GM18868 (cell line): ENCODE data around the gene DGCR2.
"Not testable (repeated sequence)": the region's sequence is repeated elsewhere in the genome, so short reads cannot be mapped to it uniquely, and the experiment has no call there.

ENCODE experiments used
- ATAC-seq: cut with Tn5 transposase; IDR thresholded peaks from one replicate; pipeline ENCODE4 v1.9.1; 2021; ENCODE audit warnings: mild to moderate bottlenecking, moderate library complexity; ENCODE audit not compliant: unreplicated experiment

DGCR2 gene

DNA sequence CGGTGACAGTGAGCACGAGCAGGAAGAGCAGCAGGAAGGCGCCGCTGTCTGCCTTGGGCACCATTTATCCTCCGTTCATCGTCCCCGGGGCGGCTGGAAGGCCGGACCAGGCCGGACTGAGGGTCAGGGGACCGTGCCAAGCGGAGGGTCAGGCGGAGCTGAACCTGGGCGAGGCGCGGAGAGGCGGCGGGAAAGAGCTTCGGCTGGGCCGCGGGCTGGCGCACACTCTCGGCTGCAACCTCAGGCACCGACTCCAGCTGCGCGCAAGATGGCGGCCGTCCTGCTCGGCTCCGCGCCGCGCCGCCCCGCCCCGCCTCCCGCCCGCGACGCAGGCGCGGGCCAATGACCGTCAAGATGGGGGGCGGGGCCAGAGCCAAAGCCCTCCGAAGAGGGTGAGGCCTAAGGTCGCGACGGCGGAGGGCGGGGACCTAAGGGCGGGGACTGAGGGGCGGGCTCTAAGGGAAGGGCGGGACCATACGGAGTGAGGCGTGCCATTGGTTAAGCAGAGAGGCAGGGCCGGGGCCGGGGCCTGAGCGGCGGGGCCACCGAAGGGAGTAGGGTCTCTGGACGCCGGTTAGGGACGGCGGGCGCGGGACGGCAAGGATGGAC lies at the start of gene DGCR2:
Gene DGCR2, minus strand, starts transcription at position 270 of the 609 bp plus-strand sequence. Its CDS starts 206 bp downstream, at position 64.
- peak; percentile 87 for ATAC-seq

DNA sequence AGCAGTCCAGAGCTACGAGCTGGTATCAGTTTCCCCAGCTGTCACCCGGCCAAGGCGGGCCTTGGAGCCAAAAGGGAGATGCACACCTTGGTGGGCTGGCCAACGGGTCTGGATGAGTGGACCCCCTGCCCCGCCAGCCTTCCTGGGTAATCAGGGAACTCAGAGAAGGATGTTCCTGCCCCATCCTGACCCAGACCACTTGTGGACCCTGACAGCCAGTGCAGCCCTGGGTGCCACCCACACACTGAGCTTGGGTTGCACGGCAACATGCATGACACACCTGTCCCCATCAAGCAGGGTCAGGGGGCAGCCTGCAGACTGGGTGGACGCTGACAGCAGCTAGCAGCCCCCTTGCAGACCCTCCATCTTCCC lies 47.7 kb upstream of the DGCR2 start:
- ATAC-seq = no peak

GRCh38 chr22:19169002-19169946 lies 47.1 kb upstream of the DGCR2 start:
- ATAC-seq = no peak

GRCh38 chr22:19168088-19168890 lies 46.1 kb upstream of the DGCR2 start:
- no peak for ATAC-seq

- no peak for ATAC-seq
These were observed 45.1 kb upstream of the DGCR2 start for GRCh38 chr22:19167106-19167869.

- no peak for ATAC-seq
These were observed 44.2 kb upstream of the DGCR2 start for GRCh38 chr22:19166421-19166820.

- no peak for ATAC-seq
These were observed 42.2 kb upstream of the DGCR2 start for GRCh38 chr22:19164425-19164824.

- ATAC-seq = not testable (repeated sequence)
These were observed 36.4 kb upstream of the DGCR2 start for GRCh38 chr22:19158649-19159048.

DNA sequence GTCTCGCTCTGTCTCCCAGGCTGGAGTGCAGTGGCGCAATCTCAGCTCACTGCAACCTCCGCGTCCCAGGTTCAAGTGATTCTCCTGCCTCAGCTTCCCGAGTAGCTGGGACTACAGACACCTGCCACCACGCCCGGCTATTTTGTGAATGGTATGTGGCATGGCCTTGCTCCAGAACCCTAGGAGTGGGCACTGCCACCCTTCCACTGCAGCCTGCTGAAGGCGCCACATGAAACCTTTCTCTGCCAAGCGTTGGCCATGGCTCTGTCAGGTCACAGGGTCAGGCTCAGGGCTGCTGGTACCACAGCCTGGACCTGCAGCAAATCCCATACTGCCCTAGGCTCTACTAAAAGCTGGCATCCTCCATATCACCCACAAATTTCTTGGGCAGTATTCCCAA lies 33.9 kb upstream of the DGCR2 start:
- not testable (repeated sequence) for ATAC-seq

DNA sequence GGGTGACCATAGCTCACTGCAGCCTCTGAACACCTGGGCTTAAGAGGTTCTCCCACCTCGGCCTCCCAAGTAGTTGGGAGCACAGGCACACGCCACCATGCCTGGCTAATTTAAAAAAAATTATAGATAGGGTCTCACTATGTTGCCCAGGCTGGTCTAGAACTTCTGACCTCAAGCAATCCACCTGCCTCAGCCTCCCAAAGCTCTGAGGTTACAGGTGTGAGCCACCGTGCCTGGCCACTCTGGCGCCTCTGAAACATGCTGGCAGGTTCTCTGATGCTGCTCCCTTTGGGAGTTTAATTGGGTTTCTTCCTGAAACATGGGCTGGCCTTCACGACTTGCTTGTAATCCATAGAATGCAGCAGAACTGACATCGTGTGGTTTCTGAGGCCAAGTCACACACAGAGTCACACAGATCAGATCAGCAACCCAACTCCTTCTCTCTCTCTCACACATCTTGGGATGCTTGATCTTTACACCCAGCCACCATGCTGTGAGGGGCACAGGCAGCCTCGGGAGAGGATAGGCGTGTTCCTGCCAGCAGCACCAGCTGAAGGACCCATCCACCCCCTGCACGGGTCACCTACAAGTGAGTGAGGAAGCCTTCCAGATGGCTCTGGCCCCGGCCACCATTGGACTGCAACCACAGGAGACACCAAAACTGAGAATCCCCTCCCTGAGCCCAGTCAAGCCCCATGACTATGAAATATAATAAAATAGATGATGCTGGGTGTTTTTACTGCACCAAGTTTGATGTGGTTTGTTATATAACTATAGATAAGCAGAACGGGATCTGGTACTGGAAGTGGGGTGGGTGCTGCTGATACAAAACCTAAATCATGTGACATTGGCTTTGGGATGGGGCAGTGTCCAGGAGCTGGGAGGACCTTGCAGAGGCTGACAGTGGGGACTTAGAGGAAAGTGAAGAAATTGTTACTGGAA lies 31.0 kb upstream of the DGCR2 start:
- no peak for ATAC-seq

DNA sequence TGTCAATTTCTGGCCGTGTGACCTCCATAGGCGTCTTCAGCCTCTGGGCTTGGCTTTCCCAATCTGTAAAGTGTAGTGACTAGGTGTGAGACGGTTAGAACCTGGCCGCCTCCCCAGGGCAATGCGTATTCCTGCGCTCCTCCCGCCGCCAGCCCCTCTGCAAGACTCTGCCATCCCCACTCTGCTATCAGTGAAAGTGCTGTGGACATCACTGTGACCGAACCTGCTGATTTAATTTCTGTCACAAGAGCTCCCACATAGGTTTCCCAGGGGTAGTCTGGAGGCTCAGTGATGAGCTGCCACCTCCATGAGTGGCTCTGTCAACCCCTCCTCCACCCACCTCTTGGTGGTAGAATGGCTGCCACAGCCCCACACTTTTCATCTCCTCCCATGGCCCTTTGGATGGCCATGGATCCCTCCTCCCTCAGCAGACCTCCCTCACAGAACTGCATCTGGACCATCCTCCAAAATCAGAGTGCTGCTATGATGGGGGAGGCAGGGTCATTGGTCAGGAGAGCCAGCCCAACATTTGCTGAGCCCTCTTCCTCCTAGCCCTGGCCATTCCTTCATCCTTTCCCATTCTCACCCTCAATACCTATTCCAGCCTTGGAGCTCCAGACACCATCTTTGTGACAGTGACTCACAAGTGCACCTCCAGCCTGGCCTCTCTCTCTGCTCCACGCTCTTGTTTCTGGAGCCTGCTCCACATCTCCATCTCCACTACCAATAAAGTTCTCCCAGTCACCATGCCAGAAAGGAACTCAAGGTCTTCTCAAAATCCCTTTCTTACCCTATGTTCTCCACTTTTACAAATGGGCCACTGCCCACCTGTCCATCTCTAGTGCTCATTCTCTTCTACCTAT lies 29.3 kb upstream of the DGCR2 start:
- no peak for ATAC-seq

DNA sequence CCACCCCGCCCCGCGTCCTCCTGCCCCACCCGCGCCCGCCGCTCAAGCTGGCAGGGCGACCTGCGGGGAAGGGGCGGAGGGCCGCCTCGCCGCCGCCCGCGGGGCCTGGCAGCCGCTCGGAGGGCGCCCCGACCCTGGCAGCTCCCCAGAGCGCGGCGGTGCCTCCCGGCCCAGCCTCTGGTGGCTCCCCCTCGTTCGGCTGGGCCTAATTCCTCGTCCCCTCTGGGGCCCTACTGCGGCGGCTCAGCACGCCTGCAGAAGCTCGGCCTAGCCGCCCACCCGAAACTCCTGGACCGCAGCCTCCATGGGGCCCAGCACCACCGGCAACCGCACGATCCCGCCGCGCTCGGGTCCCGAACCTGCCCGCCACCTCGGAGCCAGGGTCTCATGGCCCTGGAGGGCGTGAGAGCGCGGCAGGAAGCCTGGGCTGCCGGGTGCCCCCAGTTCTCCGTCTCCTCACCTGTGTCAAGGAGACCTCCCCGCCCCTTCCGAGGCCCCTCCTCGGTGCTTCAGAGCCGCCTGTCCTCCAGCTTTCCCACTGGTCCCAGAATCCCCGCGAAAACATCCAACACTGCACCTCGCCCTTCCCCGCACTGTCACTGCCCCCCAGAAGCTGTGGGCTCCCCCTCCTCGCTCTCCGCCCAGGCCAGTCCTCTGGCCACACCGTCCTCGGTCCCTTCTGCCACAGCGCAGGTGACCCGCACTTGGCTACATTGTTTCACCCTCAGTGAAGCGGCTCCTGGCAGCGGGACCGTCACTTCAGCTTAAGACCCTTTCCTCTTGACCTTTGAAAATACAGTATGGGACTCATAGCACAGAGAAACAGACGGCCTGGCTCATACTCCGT lies 28.5 kb upstream of the DGCR2 start:
- no peak for ATAC-seq

GRCh38 chr22:19149991-19150390 lies 27.8 kb upstream of the DGCR2 start, which contains the start of gene GSC2:
Gene GSC2, minus strand, starts transcription at chr22:19150292. Its CDS starts 9 bp downstream, at chr22:19150283.
- ATAC-seq = no peak

DNA sequence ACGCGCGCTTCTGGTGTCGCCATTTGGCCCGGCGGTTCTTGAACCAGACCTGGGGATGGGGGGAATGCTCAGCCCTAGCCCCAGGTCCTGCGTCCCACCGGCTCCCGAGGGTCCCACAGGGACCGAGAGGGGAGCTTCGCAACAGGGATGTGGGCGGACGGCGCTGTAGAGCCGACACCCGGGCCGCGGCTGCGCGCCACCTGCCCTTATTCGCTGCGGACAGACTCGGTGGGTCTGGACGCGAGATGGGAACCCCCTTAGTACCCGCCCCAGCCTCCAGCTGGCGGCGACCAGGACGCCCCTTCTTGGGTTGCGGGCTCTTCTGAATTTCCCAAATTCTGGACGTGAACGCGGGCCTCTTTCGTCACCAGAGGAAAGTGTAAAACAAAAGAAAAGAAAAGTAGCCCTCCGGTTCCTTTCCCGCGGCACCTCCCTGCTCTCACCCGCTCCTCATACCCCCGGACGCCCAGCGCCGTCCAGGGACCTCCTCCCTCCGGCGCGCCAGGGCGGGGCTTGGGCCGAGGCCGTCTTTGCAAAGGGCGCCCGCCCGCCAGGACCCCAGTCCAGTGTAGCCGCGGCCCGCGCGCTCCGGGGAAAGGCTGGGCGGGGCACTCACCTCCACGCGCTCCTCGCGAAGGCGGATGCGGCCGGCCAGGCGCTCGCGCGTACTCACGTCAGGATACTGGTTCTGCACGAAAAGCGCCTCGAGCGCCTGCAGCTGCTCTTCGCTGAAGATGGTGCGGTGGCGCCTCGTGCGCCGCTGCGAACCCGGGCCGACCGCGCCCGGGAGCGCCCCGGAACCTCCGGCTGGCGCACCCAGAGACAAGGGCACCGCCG lies 27.1 kb upstream of the DGCR2 start:
- no peak for ATAC-seq

DNA sequence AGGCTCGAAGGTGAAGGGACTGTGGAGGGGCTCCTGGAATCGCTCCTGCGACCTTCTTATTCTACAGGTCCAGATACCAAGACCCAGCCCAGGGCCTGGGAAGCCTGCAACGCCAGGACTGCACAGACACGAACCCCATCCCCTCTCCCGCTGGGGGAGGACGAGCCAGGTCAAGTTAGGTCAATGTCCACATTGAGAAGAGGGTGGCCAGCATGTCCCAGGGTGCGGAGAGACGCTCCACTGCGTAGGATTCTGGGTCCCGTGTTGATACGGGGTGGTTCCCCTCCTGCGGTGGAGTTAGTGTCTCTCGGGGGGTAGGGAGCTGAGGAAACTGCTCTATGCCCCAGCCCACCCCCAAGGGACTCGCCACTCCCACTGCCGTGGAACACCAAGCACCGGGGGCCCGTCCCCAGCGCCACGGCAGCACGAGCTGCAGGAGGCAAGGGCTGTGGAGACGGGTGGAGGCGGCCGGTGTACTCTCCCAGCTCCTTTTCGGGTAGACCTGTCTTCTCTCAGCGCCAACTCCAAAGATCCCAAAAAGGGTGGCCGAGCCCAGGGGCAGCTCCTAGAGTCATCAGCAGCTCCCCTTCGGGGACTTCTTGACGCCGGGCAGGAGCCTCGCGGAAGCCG lies 26.3 kb upstream of the DGCR2 start:
- no peak for ATAC-seq

- ATAC-seq = no peak
These were observed 25.1 kb upstream of the DGCR2 start for GRCh38 chr22:19147195-19147780.
